HepG2 (cell line): ENCODE data around the gene SPDYE4.

Source experiments
- ADNP ChIP-seq: sonication (generic); formaldehyde crosslinking; IDR thresholded peaks from 2 replicates; pipeline ENCODE4 v1.4.0; 2020; ENCODE audit warnings: missing genetic modification reagents
- BCLAF1 ChIP-seq: fragments of 450-650 bp; IDR thresholded peaks from 2 replicates; pipeline ENCODE4 v1.6.1; 2017; ENCODE audit warnings: mild to moderate bottlenecking
- BRD4 ChIP-seq: sonication (generic); formaldehyde crosslinking; IDR thresholded peaks from 2 replicates; pipeline ENCODE4 v1.4.0; 2020; ENCODE audit warnings: missing genetic modification reagents
- FOXK2 ChIP-seq: fragments of 450-650 bp; IDR thresholded peaks from 2 replicates; pipeline ENCODE4 v1.6.1; 2016
- NFIC ChIP-seq: IDR thresholded peaks from 2 replicates; pipeline ENCODE4 v1.6.1; 2012; ENCODE audit warnings: mild to moderate bottlenecking, low read length, inconsistent platforms
- POLR2A ChIP-seq, 2 experiments: IDR thresholded peaks; 2 replicates each; pipeline ENCODE4 v1.6.1; 2011; ENCODE audit warnings: low read depth in 2 of 2, low read length in 2 of 2, mild to moderate bottlenecking in 1 of 2, moderate library complexity in 1 of 2; ENCODE audit not compliant: insufficient read depth in 1 of 2
- SNAPC4 ChIP-seq: sonication (generic); formaldehyde crosslinking; IDR thresholded peaks from 2 replicates; pipeline ENCODE4 v1.4.0; 2020; ENCODE audit warnings: mild to moderate bottlenecking, missing genetic modification reagents
- ZBTB14 ChIP-seq: sonication (generic); formaldehyde crosslinking; IDR thresholded peaks from 2 replicates; pipeline ENCODE4 v1.4.0; 2020; ENCODE audit warnings: missing genetic modification reagents
- ZNF589 ChIP-seq: sonication (generic); formaldehyde crosslinking; conservative IDR thresholded peaks from 2 replicates; pipeline ENCODE4 v1.8.0; 2022; ENCODE audit warnings: mild to moderate bottlenecking, moderate library complexity, missing genetic modification reagents
- ZNF768 ChIP-seq: sonication (generic); formaldehyde crosslinking; IDR thresholded peaks from 2 replicates; pipeline ENCODE4 v1.4.0; 2020; ENCODE audit warnings: missing genetic modification reagents
- TF ChIP-seq, protein P1 (sequence below): sonication (generic); formaldehyde crosslinking; IDR thresholded peaks from 2 replicates; pipeline ENCODE4 v1.4.0; 2020; ENCODE audit warnings: missing genetic modification reagents

DNA sequence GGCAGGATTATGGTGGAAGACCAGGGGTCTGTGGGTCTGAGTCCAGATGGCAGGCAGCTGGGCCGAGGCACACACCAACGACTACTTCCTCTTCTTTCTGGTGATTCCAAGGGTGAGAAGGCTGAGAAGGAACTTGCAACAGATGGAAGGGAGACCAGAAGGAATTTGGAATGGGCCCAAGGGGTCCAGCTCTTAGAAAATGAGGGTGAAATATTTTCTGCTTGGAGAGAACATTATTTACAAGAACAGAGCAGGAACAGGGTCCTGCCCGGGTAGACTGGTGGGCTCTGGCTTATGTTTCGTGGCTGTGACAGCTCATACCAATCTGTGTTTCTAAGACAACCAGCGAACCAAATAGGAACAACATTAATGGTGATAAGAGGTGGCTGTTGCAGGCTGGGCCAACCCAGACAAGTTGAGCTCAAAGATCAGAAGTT, 50.3 kb downstream of the SPDYE4 start:
- TF ChIP-seq POLR2A (IDR thresholded peaks at IDR 0.05; ENCODE audit: insufficient read depth in 1 of 2, low read depth in 2 of 2, low read length in 2 of 2): no peak
- no peak for TF ChIP-seq ZNF589 (CRISPR knock-in tag)
- no peak for TF ChIP-seq SNAPC4
- no peak for TF ChIP-seq NFIC
- no peak for TF ChIP-seq BRD4 (CRISPR knock-in tag)
- TF ChIP-seq ZBTB14: no peak
- TF ChIP-seq ADNP (CRISPR knock-in tag): no peak
- no peak for TF ChIP-seq FOXK2
- TF ChIP-seq, protein P1, sequence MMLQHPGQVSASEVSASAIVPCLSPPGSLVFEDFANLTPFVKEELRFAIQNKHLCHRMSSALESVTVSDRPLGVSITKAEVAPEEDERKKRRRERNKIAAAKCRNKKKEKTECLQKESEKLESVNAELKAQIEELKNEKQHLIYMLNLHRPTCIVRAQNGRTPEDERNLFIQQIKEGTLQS: no peak
- TF ChIP-seq BCLAF1: no peak
- no peak for TF ChIP-seq ZNF768 (CRISPR knock-in tag)
